IPS-18a (cell line): ENCODE measurements around the gene TMC8.

Experiments
- H3K27ac ChIP-seq: one replicate; pipeline ENCODE4 v1.5.1; 2013; ENCODE audit warnings: low read length
- H3K27me3 ChIP-seq: one replicate; pipeline ENCODE4 v1.6.1; 2013; ENCODE audit warnings: mild to moderate bottlenecking, low read length; ENCODE audit not compliant: control insufficient read depth, insufficient read depth
- H3K36me3 ChIP-seq: one replicate; pipeline ENCODE4 v1.6.1; 2013; ENCODE audit warnings: low read depth, low read length; ENCODE audit not compliant: control insufficient read depth
- H3K4me1 ChIP-seq: one replicate; pipeline ENCODE4 v1.6.1; 2013; ENCODE audit warnings: low read depth, low read length; ENCODE audit not compliant: control insufficient read depth
- H3K4me3 ChIP-seq: one replicate; pipeline ENCODE4 v1.5.1; 2013; ENCODE audit warnings: low read length
- H3K9ac ChIP-seq: one replicate; pipeline ENCODE4 v1.6.1; 2013; ENCODE audit warnings: mild to moderate bottlenecking, low read length, moderate library complexity
- H3K9me3 ChIP-seq: one replicate; pipeline ENCODE4 v1.6.1; 2013; ENCODE audit warnings: low read depth, low read length; ENCODE audit not compliant: control insufficient read depth

Gene TMC8

GRCh38 chr17:78185981-78186691 lies 55.6 kb downstream of the TMC8 start:
- H3K4me3 ChIP-seq: peak overlapping the region; percentile 92
- no peak overlapping the region for H3K27ac ChIP-seq
- H3K9me3 ChIP-seq: no peaks in the 10 kb centered on the region
- H3K36me3 ChIP-seq: peaks cover 39% of the 10 kb centered on the region
- no peaks in the 10 kb centered on the region for H3K27me3 ChIP-seq
- H3K4me1 ChIP-seq: no peaks in the 10 kb centered on the region
- peak overlapping the region; percentile 12 for H3K9ac ChIP-seq

GRCh38 chr17:78186692-78187595 lies 56.4 kb downstream of the TMC8 start, which contains the start of the genes AFMID and TK1:
Gene AFMID (plus strand): TSS chr17:78187362. CDS start chr17:78187371, 9 bp downstream.
Gene TK1 (minus strand): TSS chr17:78187052. CDS start chr17:78186994, 58 bp downstream.
- no peaks in the 10 kb centered on the region for H3K4me1 ChIP-seq
- H3K27me3 ChIP-seq: no peaks in the 10 kb centered on the region
- no peak within 1 kb of the TSS for H3K27ac ChIP-seq
- no peaks in the 10 kb centered on the region for H3K9me3 ChIP-seq
- H3K36me3 ChIP-seq: peaks cover 31% of the 10 kb centered on the region
- H3K4me3 ChIP-seq: peak within 1 kb of the TSS; percentile 92
- H3K9ac ChIP-seq: peak within 1 kb of the TSS; percentile 90
